ENCODE measurements around the gene KPTN. TPM values are rescaled to one million over a fixed set of nuclear protein-coding genes. Genes with fewer than 3 reads are reported as not detected.

KPTN gene
- total RNA-seq, 2 donors from 2014 or later: 2.8 to 2.9 TPM

- peaks cover 67% of the 10 kb centered on the region for H3K36me3 ChIP-seq
- DNase-seq (ENCODE audit: low spot score): no peak
- H3K27ac ChIP-seq: peak overlapping the region; percentile 78 to 84
- no peak for TF ChIP-seq CTCF (IDR thresholded peaks at IDR 0.05)
- peaks cover 0 to 51% of the 10 kb centered on the region in 2 donors for H3K4me1 ChIP-seq
- H3K4me3 ChIP-seq: no peak overlapping the region
- no peaks in the 10 kb centered on the region for H3K9me3 ChIP-seq
- H3K27me3 ChIP-seq: no peaks in the 10 kb centered on the region
These were observed 8.8 kb upstream of the KPTN start for GRCh38 chr19:47492571-47493377.

- Histone ChIP-seq H3K36me3 (peaks cover 67% of the 10 kb centered on the region), H3K27me3 (no peaks in the 10 kb centered on the region), H3K4me1 (peaks cover 0 to 45% of the 10 kb centered on the region in 2 donors), H3K9me3 (no peaks in the 10 kb centered on the region), H3K27ac (peak overlapping the region; percentile 78 to 84), H3K4me3 (no peak overlapping the region)
- DNase-seq (ENCODE audit: low spot score): no peak
- TF ChIP-seq CTCF (IDR thresholded peaks at IDR 0.05): no peak
These were observed 8.1 kb upstream of the KPTN start for GRCh38 chr19:47492137-47492533.

GRCh38 chr19:47491358-47492136 is 7.5 kb upstream of the KPTN start:
- Histone ChIP-seq H3K27ac (peak overlapping the region; percentile 78 to 84), H3K4me1 (peaks cover 0 to 43% of the 10 kb centered on the region in 2 donors), H3K9me3 (no peaks in the 10 kb centered on the region), H3K36me3 (peaks cover 67% of the 10 kb centered on the region), H3K27me3 (no peaks in the 10 kb centered on the region), H3K4me3 (no peak overlapping the region)
- no peak for DNase-seq (ENCODE audit: low spot score)
- no peak for TF ChIP-seq CTCF (IDR thresholded peaks at IDR 0.05)

DNA sequence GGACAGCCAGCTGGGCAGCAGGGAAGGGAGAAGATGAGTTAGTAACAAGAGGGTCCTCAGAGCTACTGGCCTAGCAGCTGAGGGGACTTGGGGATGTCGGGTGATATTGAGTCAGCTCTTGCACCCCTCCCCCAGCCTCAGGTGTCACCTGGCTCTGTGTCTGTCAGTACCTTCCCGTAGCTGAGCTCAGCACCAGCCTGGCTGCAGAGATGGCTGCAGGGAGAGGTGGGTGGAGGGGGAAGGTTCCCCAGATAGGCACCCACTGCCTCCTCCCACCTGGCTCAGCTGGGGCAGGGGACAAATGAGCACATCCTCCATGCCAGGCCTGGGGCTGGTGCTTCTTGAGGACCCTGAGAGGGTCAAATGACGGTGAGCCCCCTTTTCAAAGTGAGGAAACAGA is 6.8 kb upstream of the KPTN start:
- TF ChIP-seq CTCF (IDR thresholded peaks at IDR 0.05): no peak
- Histone ChIP-seq H3K36me3 (peaks cover 60% of the 10 kb centered on the region), H3K27ac (no peak overlapping the region), H3K9me3 (no peaks in the 10 kb centered on the region), H3K4me3 (no peak overlapping the region), H3K4me1 (peaks cover 0 to 43% of the 10 kb centered on the region in 2 donors), H3K27me3 (no peaks in the 10 kb centered on the region)
- DNase-seq (ENCODE audit: low spot score): no peak

- Histone ChIP-seq H3K4me3 (no peak overlapping the region), H3K36me3 (peaks cover 52% of the 10 kb centered on the region), H3K27ac (no peak overlapping the region)
These were observed 6.0 kb upstream of the KPTN start for GRCh38 chr19:47490031-47490430.

More at GRCh38 chr19:47490031-47490430, 6.0 kb upstream of the KPTN start:
- no peak for DNase-seq (ENCODE audit: low spot score)
- TF ChIP-seq CTCF (IDR thresholded peaks at IDR 0.05): no peak
- Histone ChIP-seq H3K27me3 (no peaks in the 10 kb centered on the region), H3K9me3 (no peaks in the 10 kb centered on the region), H3K4me1 (peaks cover 0 to 40% of the 10 kb centered on the region in 2 donors)

Data from right atrium auricular region (tissue), 2 donors.